HEK293T (cell line): Measurements from ENCODE around the gene SLC25A39.
"Not testable (repeated sequence)": the region's sequence is repeated elsewhere in the genome, so short reads cannot be mapped to it uniquely, and the experiment has no call there.

Experiments used
- CTCF ChIA-PET: fragments of 350-600 bp; formaldehyde crosslinking; extraction: SDS; loops from one replicate; lab custom pipeline; 2021; ENCODE audit warnings: antibody characterized with exemption, inconsistent platforms; lab: Yijun Ruan, JAX
- POLR2A ChIA-PET: fragments of 350-600 bp; formaldehyde crosslinking; extraction: SDS; loops from one replicate; lab custom pipeline; 2020; ENCODE audit warnings: antibody characterized with exemption, inconsistent platforms; lab: Yijun Ruan, JAX
- DNase-seq: peaks from one replicate; pipeline ENCODE4 v3.0.0; 2012; ENCODE audit warnings: mixed read lengths; ENCODE audit errors: extremely low spot score
- ARNT ChIP-seq: fragments of 450-650 bp; IDR thresholded peaks from 2 replicates; pipeline ENCODE4 v1.6.1; 2017; ENCODE audit warnings: mild to moderate bottlenecking
- BHLHE40 ChIP-seq: fragments of 450-650 bp; IDR thresholded peaks from 2 replicates; pipeline ENCODE4 v1.6.1; 2016; ENCODE audit warnings: mild to moderate bottlenecking, moderate library complexity, borderline replicate concordance
- CTBP1 ChIP-seq: fragments of 450-650 bp; IDR thresholded peaks from 2 replicates; pipeline ENCODE4 v1.6.1; 2016; ENCODE audit warnings: borderline replicate concordance
- ELF4 ChIP-seq: fragments of 450-650 bp; IDR thresholded peaks from 2 replicates; pipeline ENCODE4 v1.6.1; 2017; ENCODE audit warnings: antibody characterized with exemption
- FOXA1 ChIP-seq: fragments of 450-650 bp; IDR thresholded peaks from 2 replicates; pipeline ENCODE4 v1.6.1; 2016; ENCODE audit warnings: mild to moderate bottlenecking
- FOXK2 ChIP-seq: fragments of 450-650 bp; IDR thresholded peaks from 2 replicates; pipeline ENCODE4 v1.6.1; 2016; ENCODE audit warnings: mild to moderate bottlenecking
- FOXM1 ChIP-seq: fragments of 450-650 bp; IDR thresholded peaks from 2 replicates; pipeline ENCODE4 v1.6.1; 2017; ENCODE audit warnings: mild to moderate bottlenecking, borderline replicate concordance
- HDGF ChIP-seq: fragments of 450-650 bp; IDR thresholded peaks from 2 replicates; pipeline ENCODE4 v1.6.1; 2017; ENCODE audit warnings: antibody characterized with exemption, borderline replicate concordance
- L3MBTL2 ChIP-seq: fragments of 450-650 bp; conservative IDR thresholded peaks from 2 replicates; pipeline ENCODE4 v1.6.1; 2016; ENCODE audit warnings: mild to moderate bottlenecking
- LEF1 ChIP-seq: fragments of 450-650 bp; IDR thresholded peaks from 2 replicates; pipeline ENCODE4 v1.6.1; 2017; ENCODE audit warnings: mild to moderate bottlenecking, borderline replicate concordance
- NFRKB ChIP-seq: fragments of 450-650 bp; IDR thresholded peaks from 2 replicates; pipeline ENCODE4 v1.6.1; 2016; ENCODE audit warnings: mild to moderate bottlenecking, moderate library complexity
- PKNOX1 ChIP-seq: fragments of 450-650 bp; IDR thresholded peaks from 2 replicates; pipeline ENCODE4 v1.6.1; 2016
- SP1 ChIP-seq: fragments of 450-650 bp; IDR thresholded peaks from 2 replicates; pipeline ENCODE4 v1.6.1; 2017
- SUZ12 ChIP-seq: fragments of 450-650 bp; IDR thresholded peaks from 2 replicates; pipeline ENCODE4 v1.6.1; 2016; ENCODE audit warnings: mild to moderate bottlenecking
- TARDBP ChIP-seq: fragments of 450-650 bp; IDR thresholded peaks from 2 replicates; pipeline ENCODE4 v1.6.1; 2016
- ZNF384 ChIP-seq: fragments of 450-650 bp; IDR thresholded peaks from 2 replicates; pipeline ENCODE4 v1.6.1; 2016

The SLC25A39 gene

DNA sequence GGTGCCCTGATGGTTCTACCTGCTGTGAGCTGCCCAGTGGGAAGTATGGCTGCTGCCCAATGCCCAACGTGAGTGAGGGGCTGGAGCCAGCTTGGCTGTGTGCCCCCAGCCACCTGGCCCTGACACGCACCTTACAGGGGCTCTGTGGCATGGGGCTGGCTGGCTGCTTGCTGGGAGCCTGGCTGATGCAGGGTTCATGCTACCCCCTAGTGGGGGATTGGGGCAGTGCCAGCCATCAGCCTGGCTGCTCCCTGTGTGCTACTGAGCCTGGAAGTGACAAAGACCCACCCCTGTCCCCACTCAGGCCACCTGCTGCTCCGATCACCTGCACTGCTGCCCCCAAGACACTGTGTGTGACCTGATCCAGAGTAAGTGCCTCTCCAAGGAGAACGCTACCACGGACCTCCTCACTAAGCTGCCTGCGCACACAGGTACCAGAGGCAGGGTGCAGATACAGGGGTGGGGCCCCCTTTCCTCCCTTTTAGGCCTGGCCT is 26.2 kb upstream of the SLC25A39 start:
- ChIA-PET POLR2A (interaction anchor here (1.3 kb wide), 1 partner anchor 18 kb away, joined by 3 read pairs; no protein-coding TSS in a partner anchor), CTCF (interaction anchor here (0.5 to 1.2 kb wide), 4 partner anchors 10 to 183 kb away, joined by 3 to 5 read pairs (median 3); no protein-coding TSS in a partner anchor)
- TF ChIP-seq ELF4 (no peak), HDGF (no peak; the same call in 1 of the 2 replicates), FOXM1 (no peak), ARNT (no peak), FOXK2 (no peak), TARDBP (no peak), NFRKB (no peak)
- peak; percentile 79 for DNase-seq

DNA sequence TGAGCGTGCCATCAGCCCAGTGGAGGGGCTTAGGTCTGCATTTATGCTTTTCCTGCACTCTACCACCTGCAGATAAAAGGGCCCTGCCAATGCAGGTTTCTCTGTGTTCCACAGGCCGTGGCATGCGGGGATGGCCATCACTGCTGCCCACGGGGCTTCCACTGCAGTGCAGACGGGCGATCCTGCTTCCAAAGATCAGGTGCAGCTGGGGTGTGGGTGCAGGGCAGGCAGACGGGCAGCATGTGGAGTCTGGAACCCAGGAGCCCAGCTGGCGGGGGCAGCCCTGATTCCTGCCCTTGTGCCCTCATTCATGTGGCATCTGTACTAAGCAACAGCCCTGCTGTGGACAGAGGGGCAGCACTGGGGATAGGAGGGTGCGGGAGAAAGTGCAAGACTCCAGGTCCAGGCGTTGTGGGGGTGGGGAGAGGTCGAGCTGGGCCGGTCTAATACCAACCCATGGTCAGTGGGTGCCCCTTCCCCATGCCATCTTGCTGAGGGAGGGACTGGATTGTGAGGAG is 25.0 kb upstream of the SLC25A39 start:
- CTCF ChIA-PET = interaction anchor here (0.6 to 1.5 kb wide), 7 partner anchors 9 to 345 kb away, joined by 3 to 5 read pairs (median 3); partner anchors contain the start of gene FAM171A2
- TF ChIP-seq FOXA1 = no peak
- no peak for TF ChIP-seq LEF1
- TF ChIP-seq BHLHE40 = no peak
- TF ChIP-seq ZNF384 = no peak
- TF ChIP-seq FOXK2 = no peak
- no peak for TF ChIP-seq HDGF
- TF ChIP-seq ELF4 = no peak
- TF ChIP-seq L3MBTL2 = no peak
- no peak for TF ChIP-seq TARDBP
- TF ChIP-seq CTBP1 = no peak
- TF ChIP-seq PKNOX1 = no peak
- no peak for TF ChIP-seq SP1
- TF ChIP-seq SUZ12 = no peak
- TF ChIP-seq FOXM1 = no peak
- no peak for TF ChIP-seq NFRKB
- POLR2A ChIA-PET = interaction anchor here (1.0 kb wide), 1 partner anchor 149 kb away, joined by 3 read pairs; no protein-coding TSS in a partner anchor
- no peak for DNase-seq

DNA sequence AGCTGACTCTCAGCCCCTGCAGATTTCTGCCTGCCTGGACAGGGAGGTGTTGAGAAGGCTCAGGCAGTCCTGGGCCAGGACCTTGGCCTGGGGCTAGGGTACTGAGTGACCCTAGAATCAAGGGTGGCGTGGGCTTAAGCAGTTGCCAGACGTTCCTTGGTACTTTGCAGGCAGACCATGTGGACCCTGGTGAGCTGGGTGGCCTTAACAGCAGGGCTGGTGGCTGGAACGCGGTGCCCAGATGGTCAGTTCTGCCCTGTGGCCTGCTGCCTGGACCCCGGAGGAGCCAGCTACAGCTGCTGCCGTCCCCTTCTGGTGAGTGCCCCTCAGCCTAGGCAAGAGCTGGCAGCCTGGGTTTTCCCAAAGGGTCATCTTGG is 24.4 kb upstream of the SLC25A39 start:
- POLR2A ChIA-PET = no interaction called here

DNA sequence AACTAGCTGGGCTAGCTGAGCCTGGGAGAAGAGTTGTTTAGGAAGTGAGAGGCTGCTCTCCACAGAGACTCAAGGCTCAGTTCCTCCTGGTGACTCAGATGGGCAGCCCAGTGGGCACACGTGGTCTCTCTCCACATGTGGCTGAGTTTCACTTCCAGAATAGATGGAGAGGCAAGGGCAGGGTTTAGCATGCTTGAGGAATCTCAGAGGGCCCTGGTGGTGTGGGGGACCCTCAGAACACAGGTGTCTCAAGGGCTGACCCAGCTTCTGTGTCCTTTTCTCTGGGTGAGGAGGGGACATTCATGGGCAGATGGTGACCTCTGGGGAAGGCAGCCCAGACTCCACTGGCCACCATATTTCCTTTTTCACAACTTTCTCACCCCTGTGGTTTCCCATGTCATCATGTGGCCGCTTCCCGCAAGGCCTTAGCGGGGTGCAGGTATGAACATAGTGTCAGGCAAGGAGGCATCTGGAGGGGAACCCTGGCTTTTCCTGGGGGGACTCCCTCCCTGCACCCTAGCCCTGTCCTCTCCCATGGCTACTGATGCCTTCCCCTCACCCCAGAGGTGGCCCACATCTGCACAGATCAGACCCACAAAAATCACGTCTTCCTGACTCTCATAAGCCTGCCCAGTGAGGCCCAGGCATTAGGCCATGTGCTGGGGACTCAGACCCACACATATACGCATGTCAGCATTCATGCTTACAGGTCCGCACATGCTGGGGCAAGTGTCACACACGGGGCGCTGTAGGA is 23.8 kb upstream of the SLC25A39 start:
- TF ChIP-seq ELF4 (no peak), LEF1 (no peak), SUZ12 (no peak), SP1 (no peak), NFRKB (no peak), HDGF (no peak)
- no peak for DNase-seq
- CTCF ChIA-PET = interaction anchor here (1.2 kb wide), 1 partner anchor 15 kb away, joined by 4 read pairs; the partner anchor contains the start of gene FAM171A2
- POLR2A ChIA-PET = no interaction called here

More for the DNA sequence above, 24.4 kb upstream of the SLC25A39 start:
- CTCF ChIA-PET = interaction anchor here (1.1 to 1.5 kb wide), 2 partner anchors 11 to 14 kb away, joined by 3 to 4 read pairs; partner anchors contain the start of gene FAM171A2
- DNase-seq = no peak
- TF ChIP-seq LEF1 = no peak
- TF ChIP-seq CTBP1 = no peak
- no peak for TF ChIP-seq ARNT
- no peak for TF ChIP-seq PKNOX1
- TF ChIP-seq ZNF384 = no peak
- no peak for TF ChIP-seq L3MBTL2
- no peak for TF ChIP-seq FOXA1
- no peak for TF ChIP-seq FOXM1
- TF ChIP-seq HDGF = no peak
- no peak for TF ChIP-seq FOXK2
- TF ChIP-seq NFRKB = no peak
- TF ChIP-seq SUZ12 = no peak
- no peak for TF ChIP-seq BHLHE40
- TF ChIP-seq SP1 = no peak
- TF ChIP-seq ELF4 = no peak
- no peak for TF ChIP-seq TARDBP

DNA sequence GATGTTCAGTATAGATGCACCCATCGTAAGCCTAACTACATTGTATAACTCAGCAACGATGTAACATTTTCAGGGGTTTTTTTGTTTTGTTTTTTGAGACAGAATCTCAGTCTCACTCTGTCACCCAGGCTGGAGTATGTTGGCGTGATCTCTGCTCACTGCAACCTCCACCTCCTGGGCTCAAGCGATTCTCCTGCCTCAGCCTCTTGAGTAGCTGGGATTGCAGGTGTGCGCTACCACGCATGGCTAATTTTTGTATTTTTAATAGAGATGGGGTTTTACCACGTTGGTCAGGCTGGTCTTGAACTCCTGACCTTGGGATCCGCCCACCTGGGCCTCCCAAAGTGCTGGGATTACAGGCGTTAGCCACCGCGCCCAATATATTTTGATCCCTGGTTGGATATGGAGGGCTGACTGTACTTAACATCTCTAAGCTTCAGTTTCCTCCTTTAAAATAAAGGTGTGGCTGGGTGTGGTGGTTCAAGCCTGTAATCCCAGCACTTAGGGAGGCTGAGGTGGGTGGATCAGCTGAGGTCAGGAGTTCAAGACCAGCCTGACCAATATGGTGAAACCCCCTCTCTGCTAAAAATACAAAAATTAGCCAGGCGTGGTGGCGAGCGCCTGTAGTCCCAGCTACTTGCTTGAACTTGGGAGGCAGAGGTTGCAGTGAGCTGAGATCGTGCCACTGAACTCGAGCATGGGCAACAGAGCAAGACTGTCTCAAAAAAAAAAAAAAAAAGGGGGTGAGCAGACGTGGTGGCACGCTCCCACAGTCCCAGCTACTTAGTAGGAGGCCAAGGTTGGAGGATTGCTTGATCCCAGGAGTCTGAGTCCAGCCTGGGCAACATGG is 22.8 kb upstream of the SLC25A39 start:
- ChIA-PET POLR2A (interaction anchor here (1.0 kb wide), 1 partner anchor 15 kb away, joined by 5 read pairs; no protein-coding TSS in a partner anchor), CTCF (interaction anchor here (0.6 to 1.2 kb wide), 2 partner anchors 16 to 206 kb away, joined by 3 to 4 read pairs; partner anchors contain the start of gene FAM171A2)
- DNase-seq = not testable (repeated sequence)
